Lower leg skin (tissue), 3 donors: ENCODE measurements around the gene SDCBP2.

ENCODE experiments used
- POLR2A ChIP-seq, 2 donors: fragments of 450-650 bp; IDR thresholded peaks; one replicate each; pipeline ENCODE4 v1.6.1; 2016 to 2017; ENCODE audit warnings: antibody characterized with exemption in 2 of 2, mild to moderate bottlenecking in 1 of 2, moderate library complexity in 1 of 2
- TF ChIP-seq, protein P1 (sequence below), 3 donors: fragments of 450-650 bp; IDR thresholded peaks; one replicate each; pipeline ENCODE4 v1.5.1; 2016; ENCODE audit warnings: antibody characterized with exemption in 3 of 3, mild to moderate bottlenecking in 3 of 3, moderate library complexity in 2 of 3

DNA sequence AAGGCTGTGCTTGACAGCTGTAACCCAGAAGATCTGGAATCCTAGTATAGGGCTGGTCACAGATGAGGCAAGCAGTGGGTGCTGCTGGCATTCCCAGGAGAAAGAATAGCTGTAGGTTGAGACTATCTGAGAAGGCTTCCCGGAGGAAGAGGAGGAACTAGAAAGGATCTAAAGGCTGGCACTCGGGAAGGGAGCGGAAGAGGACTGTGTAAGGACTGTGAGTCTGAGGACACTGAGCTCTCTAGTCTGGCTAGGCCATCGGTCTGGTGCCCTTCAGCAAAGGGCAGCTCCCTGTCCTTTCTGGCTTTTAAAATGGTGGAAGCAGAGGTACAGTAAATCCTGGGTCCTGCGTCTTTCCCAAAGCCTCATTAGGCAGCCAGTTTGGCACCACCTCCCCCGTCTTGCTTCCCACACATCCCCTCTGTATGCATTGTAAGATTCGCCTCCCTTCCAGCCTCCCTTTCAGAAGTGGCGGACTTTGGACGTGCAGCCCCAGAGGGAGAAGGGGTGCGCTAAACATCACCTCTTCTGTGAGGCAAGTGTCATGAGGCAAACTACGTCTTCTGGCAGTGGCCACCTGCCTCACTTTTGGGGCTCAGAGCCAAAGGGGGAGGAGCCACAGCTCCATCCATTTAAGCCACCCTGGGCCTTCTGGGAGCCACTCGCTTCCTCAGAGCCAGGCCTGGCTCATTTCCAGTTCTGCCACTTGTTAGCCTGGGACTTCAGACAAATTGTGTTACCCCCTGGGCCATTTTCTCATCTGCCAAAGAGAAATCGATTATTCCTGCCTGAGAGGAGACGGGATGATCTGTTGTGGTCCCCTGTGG, 54.2 kb downstream of the SDCBP2 start:
- TF ChIP-seq, protein P1, sequence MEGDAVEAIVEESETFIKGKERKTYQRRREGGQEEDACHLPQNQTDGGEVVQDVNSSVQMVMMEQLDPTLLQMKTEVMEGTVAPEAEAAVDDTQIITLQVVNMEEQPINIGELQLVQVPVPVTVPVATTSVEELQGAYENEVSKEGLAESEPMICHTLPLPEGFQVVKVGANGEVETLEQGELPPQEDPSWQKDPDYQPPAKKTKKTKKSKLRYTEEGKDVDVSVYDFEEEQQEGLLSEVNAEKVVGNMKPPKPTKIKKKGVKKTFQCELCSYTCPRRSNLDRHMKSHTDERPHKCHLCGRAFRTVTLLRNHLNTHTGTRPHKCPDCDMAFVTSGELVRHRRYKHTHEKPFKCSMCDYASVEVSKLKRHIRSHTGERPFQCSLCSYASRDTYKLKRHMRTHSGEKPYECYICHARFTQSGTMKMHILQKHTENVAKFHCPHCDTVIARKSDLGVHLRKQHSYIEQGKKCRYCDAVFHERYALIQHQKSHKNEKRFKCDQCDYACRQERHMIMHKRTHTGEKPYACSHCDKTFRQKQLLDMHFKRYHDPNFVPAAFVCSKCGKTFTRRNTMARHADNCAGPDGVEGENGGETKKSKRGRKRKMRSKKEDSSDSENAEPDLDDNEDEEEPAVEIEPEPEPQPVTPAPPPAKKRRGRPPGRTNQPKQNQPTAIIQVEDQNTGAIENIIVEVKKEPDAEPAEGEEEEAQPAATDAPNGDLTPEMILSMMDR (IDR thresholded peaks at IDR 0.05) = no peak
- TF ChIP-seq POLR2A (IDR thresholded peaks at IDR 0.05) = no peak
